HepG2 (cell line): ENCODE measurements around the gene INO80E. TPM values are rescaled to one million over a fixed set of nuclear protein-coding genes. Genes with fewer than 3 reads are reported as not detected.

Experiments used
- CENPT ChIP-seq: sonication (generic); formaldehyde crosslinking; IDR thresholded peaks from 2 replicates; pipeline ENCODE4 v1.8.0; 2022; ENCODE audit warnings: low read depth, mild to moderate bottlenecking, moderate library complexity, missing genetic modification reagents
- FOXK2 ChIP-seq: fragments of 450-650 bp; IDR thresholded peaks from 2 replicates; pipeline ENCODE4 v1.6.1; 2016
- HIVEP1 ChIP-seq: sonication (generic); formaldehyde crosslinking; IDR thresholded peaks from 2 replicates; pipeline ENCODE4 v1.4.0; 2020; ENCODE audit warnings: mild to moderate bottlenecking, missing genetic modification reagents
- HNF1B ChIP-seq: sonication (generic); formaldehyde crosslinking; IDR thresholded peaks from 2 replicates; pipeline ENCODE4 v1.5.1; 2020; ENCODE audit warnings: mild to moderate bottlenecking, moderate library complexity, missing genetic modification reagents
- HNRNPK ChIP-seq: fragments of 200-400 bp; formaldehyde crosslinking; IDR thresholded peaks from 2 replicates; pipeline ENCODE4 v1.6.1; 2018; ENCODE audit warnings: low read length, low read depth, moderate library complexity, mild to moderate bottlenecking; ENCODE audit not compliant: poor library complexity, severe bottlenecking
- KAT2B ChIP-seq: fragments of 150-350 bp; IDR thresholded peaks from 2 replicates; pipeline ENCODE4 v1.6.1; 2014; ENCODE audit warnings: low read depth, low read length, borderline replicate concordance
- KAT8 ChIP-seq: IDR thresholded peaks from 2 replicates; pipeline ENCODE4 v1.6.1; 2016; ENCODE audit warnings: missing genetic modification reagents, missing compliant biosample characterization
- KDM2A ChIP-seq: sonication (generic); formaldehyde crosslinking; IDR thresholded peaks from 2 replicates; pipeline ENCODE4 v1.4.0; 2020; ENCODE audit warnings: low read depth, missing genetic modification reagents, borderline replicate concordance
- KDM5B ChIP-seq: sonication (generic); formaldehyde crosslinking; IDR thresholded peaks from 2 replicates; pipeline ENCODE4 v1.4.0; 2020; ENCODE audit warnings: missing genetic modification reagents, mild to moderate bottlenecking, borderline replicate concordance
- PAF1 ChIP-seq: IDR thresholded peaks from 2 replicates; pipeline ENCODE4 v1.6.1; 2016; ENCODE audit warnings: missing genetic modification reagents, missing compliant biosample characterization
- PAWR ChIP-seq: sonication (generic); formaldehyde crosslinking; IDR thresholded peaks from 2 replicates; pipeline ENCODE4 v1.4.0; 2020; ENCODE audit warnings: missing genetic modification reagents, mild to moderate bottlenecking, borderline replicate concordance
- SMAD1 ChIP-seq: sonication (generic); formaldehyde crosslinking; IDR thresholded peaks from 2 replicates; pipeline ENCODE4 v1.4.0; 2020; ENCODE audit warnings: missing genetic modification reagents, low read depth, mild to moderate bottlenecking, borderline replicate concordance
- TP53 ChIP-seq: sonication (generic); formaldehyde crosslinking; conservative IDR thresholded peaks from 2 replicates; pipeline ENCODE4 v1.4.0; 2020; ENCODE audit warnings: missing genetic modification reagents
- U2AF1 ChIP-seq: fragments of 200-400 bp; formaldehyde crosslinking; optimal IDR thresholded peaks from 2 replicates; pipeline ENCODE3; 2017; ENCODE audit warnings: mild to moderate bottlenecking, low read depth, low read length
- ZFP36L2 ChIP-seq: sonication (generic); formaldehyde crosslinking; IDR thresholded peaks from 2 replicates; pipeline ENCODE4 v1.4.0; 2020; ENCODE audit warnings: missing genetic modification reagents
- ZNF234 ChIP-seq: sonication (generic); formaldehyde crosslinking; conservative IDR thresholded peaks from 2 replicates; pipeline ENCODE4 v1.5.1; 2020; ENCODE audit warnings: mild to moderate bottlenecking, missing genetic modification reagents
- ZNF33B ChIP-seq: sonication (generic); formaldehyde crosslinking; IDR thresholded peaks from 2 replicates; pipeline ENCODE4 v1.5.1; 2020; ENCODE audit warnings: mild to moderate bottlenecking, missing genetic modification reagents
- ZNF383 ChIP-seq: sonication (generic); formaldehyde crosslinking; IDR thresholded peaks from 2 replicates; pipeline ENCODE4 v1.4.0; 2020; ENCODE audit warnings: missing genetic modification reagents, mild to moderate bottlenecking, borderline replicate concordance
- ZNF607 ChIP-seq: sonication (generic); formaldehyde crosslinking; IDR thresholded peaks from 2 replicates; pipeline ENCODE4 v1.5.1; 2020; ENCODE audit warnings: missing genetic modification reagents, mild to moderate bottlenecking, borderline replicate concordance
- ZNF644 ChIP-seq: IDR thresholded peaks from 2 replicates; pipeline ENCODE4 v1.6.1; 2016; ENCODE audit warnings: low read depth
- ZNF672 ChIP-seq: sonication (generic); formaldehyde crosslinking; IDR thresholded peaks from 2 replicates; pipeline ENCODE4 v1.8.1; 2022; ENCODE audit warnings: missing genetic modification reagents
- ZNF792 ChIP-seq: IDR thresholded peaks from 2 replicates; pipeline ENCODE4 v1.6.1; 2016
- ZNF850 ChIP-seq: sonication (generic); formaldehyde crosslinking; conservative IDR thresholded peaks from 2 replicates; pipeline ENCODE4 v1.9.0; 2021; ENCODE audit warnings: mild to moderate bottlenecking, missing genetic modification reagents
- polyA plus RNA-seq, 8 experiments: library from polyadenylated mRNA; depleted of rRNA in 3 of 8; stranded (reverse) in 7 of 8; unstranded in 1 of 8; fragments of >200 nt; fragmentation: Illumina TruSeq in 4 of 8; extraction: Trizol in 4 of 8; gene quantifications; 2 replicates each; pipeline versions ENCODE4 v1.2.1 to v1.2.3, GENCODE V29; 2011 to 2016; ENCODE audit warnings: low read depth in 4 of 8, missing spikeins in 1 of 8, mixed read lengths in 1 of 8; ENCODE audit not compliant: insufficient read depth in 1 of 8
- total RNA-seq, 5 experiments: library from RNA; depleted of rRNA; stranded (reverse); fragments of >200 nt; fragmentation: Illumina TruSeq; extraction: Trizol; gene quantifications; 2 replicates each; pipeline ENCODE4 v1.2.3, GENCODE V29; 2016; ENCODE audit warnings: low read depth in 1 of 5
- TF ChIP-seq, protein P1 (sequence below): sonication (generic); formaldehyde crosslinking; IDR thresholded peaks from 2 replicates; pipeline ENCODE4 v1.4.0; 2020; ENCODE audit warnings: mild to moderate bottlenecking, missing genetic modification reagents

INO80E gene
- total and polyA plus RNA-seq, 2 of the 13 experiments (the other 11 are each of a cell fraction or from before 2014, with no cell fraction given): 25.8 to 45.6 TPM

DNA sequence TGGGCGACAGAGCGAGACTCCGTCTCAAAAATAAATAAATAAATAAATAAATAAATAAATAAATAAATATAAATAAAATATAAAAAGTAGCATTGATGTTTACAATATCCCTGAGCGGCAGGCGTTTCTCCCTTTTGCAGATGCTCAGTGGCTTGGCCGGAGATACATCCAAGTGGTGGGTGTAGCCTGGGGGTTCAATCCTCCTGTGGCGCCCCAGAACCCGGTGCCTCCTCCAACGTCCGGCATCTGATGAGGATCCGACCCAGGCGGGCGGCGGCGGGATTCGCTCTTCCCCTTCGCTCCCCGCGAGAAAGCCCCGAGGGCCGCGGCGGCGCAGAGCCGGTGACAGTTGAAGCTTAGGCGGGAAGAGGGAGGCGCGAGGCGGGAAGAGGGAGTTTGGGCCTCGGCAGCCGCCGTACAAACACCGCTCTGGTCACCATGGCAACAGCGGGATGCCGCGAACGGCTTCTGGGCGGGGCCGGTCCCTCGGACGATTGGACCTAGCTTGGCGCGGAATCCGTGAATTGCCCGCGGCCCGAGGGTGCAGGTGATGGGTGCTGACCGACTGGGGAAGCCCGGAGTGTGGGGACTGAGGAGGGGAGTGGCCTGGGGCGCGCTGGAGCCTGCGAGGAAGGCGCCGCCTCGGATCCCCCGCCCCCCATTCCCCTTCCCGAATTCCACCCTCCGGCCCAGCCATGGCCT, 56.8 kb downstream of the INO80E start (continued):
- TF ChIP-seq CENPT (peak; percentile 76), FOXK2 (no peak), ZNF644 (CRISPR knock-in tag) (no peak), HNRNPK (peak; percentile 97), KAT8 (CRISPR knock-in tag) (peak; percentile 91), SMAD1 (CRISPR knock-in tag) (peak; percentile 86), PAF1 (no peak), ZNF383 (CRISPR knock-in tag) (no peak), HIVEP1 (CRISPR knock-in tag) (peak; percentile 65; the same call in 1 of the 2 replicates), ZNF850 (CRISPR knock-in tag) (0 out of 2 replicates have a peak, but pooled peaks have one; percentile 34), KDM2A (CRISPR knock-in tag) (peak; percentile 97), PAWR (CRISPR knock-in tag) (peak; percentile 63), ZFP36L2 (CRISPR knock-in tag) (peak; percentile 90; the same call in 1 of the 2 replicates), U2AF1 (no peak), TP53 (CRISPR knock-in tag) (peak; percentile 78), ZNF234 (peak; percentile 97; the same call in 1 of the 2 replicates), ZNF607 (CRISPR knock-in tag) (peak; percentile 98), HNF1B (CRISPR knock-in tag) (peak; percentile 98), ZNF672 (peak; percentile 91; the same call in 1 of the 2 replicates), KDM5B (CRISPR knock-in tag) (peak; percentile 98; the same call in 1 of the 2 replicates), ZNF33B (CRISPR knock-in tag) (peak; percentile 96), ZNF792 (peak; percentile 97), KAT2B (no peak)
- TF ChIP-seq, protein P1, sequence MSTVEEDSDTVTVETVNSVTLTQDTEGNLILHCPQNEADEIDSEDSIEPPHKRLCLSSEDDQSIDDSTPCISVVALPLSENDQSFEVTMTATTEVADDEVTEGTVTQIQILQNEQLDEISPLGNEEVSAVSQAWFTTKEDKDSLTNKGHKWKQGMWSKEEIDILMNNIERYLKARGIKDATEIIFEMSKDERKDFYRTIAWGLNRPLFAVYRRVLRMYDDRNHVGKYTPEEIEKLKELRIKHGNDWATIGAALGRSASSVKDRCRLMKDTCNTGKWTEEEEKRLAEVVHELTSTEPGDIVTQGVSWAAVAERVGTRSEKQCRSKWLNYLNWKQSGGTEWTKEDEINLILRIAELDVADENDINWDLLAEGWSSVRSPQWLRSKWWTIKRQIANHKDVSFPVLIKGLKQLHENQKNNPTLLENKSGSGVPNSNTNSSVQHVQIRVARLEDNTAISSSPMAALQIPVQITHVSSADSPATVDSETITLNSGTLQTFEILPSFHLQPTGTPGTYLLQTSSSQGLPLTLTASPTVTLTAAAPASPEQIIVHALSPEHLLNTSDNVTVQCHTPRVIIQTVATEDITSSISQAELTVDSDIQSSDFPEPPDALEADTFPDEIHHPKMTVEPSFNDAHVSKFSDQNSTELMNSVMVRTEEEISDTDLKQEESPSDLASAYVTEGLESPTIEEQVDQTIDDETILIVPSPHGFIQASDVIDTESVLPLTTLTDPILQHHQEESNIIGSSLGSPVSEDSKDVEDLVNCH (CRISPR knock-in tag): peak; percentile 90; the same call in 1 of the 2 replicates
